HAP-1 (cell line): ENCODE data around the gene FRG2.
"Not testable (repeated sequence)": the region's sequence is repeated elsewhere in the genome, so short reads cannot be mapped to it uniquely, and the experiment has no call there.

Experiments used
- DNase-seq, 2 experiments: peaks; one replicate each; pipeline ENCODE4 v3.0.0-alpha.2; 2016 to 2020; ENCODE audit warnings: low spot score in 2 of 2
- H3K27me3 ChIP-seq: fragments of 250-450 bp; sonication (Bioruptor Pico); 2 replicates; pipeline ENCODE4 v1.5.1; 2020; ENCODE audit warnings: low read depth, mild to moderate bottlenecking, moderate library complexity
- H3K36me3 ChIP-seq: fragments of 250-450 bp; sonication (Bioruptor Pico); replicated peaks from 2 replicates; pipeline ENCODE4 v1.5.1; 2020; ENCODE audit warnings: mild to moderate bottlenecking
- H3K4me1 ChIP-seq: fragments of 250-450 bp; sonication (Bioruptor Pico); 2 replicates; pipeline ENCODE4 v1.5.1; 2020; ENCODE audit warnings: mild to moderate bottlenecking
- H3K4me3 ChIP-seq: fragments of 250-450 bp; sonication (Bioruptor Pico); 2 replicates; pipeline ENCODE4 v1.5.1; 2020; ENCODE audit warnings: mild to moderate bottlenecking, moderate library complexity
- H3K9me3 ChIP-seq: fragments of 250-450 bp; sonication (Bioruptor Pico); 2 replicates; pipeline ENCODE4 v1.5.1; 2020; ENCODE audit warnings: mild to moderate bottlenecking, moderate library complexity
- in situ Hi-C: fragments of 300-500 bp; cut with MboI; formaldehyde crosslinking; loops from 3 replicates; pipeline ENCODE4 v1.14.3; 2020; ENCODE audit warnings: low sequenced_read_pairs, inconsistent platforms, mixed read lengths

The FRG2 gene

GRCh38 chr4:190019859-190020463, 7.1 kb downstream of the FRG2 start:
- DNase-seq, H3K4me1 ChIP-seq, H3K27me3 ChIP-seq, H3K9me3 ChIP-seq, H3K4me3 ChIP-seq, H3K36me3 ChIP-seq, in situ Hi-C loops: not testable (repeated sequence)

GRCh38 chr4:190019023-190019858, 7.8 kb downstream of the FRG2 start:
- in situ Hi-C loops = no loop called here
- Histone ChIP-seq H3K36me3 (no peaks in the 10 kb centered on the region), H3K4me3 (no peak overlapping the region), H3K9me3 (no peaks in the 10 kb centered on the region), H3K4me1 (no peaks in the 10 kb centered on the region), H3K27me3 (no peaks in the 10 kb centered on the region)
- DNase-seq = no peak

- DNase-seq = no peak
- Histone ChIP-seq H3K4me3 (no peak overlapping the region), H3K36me3 (no peaks in the 10 kb centered on the region), H3K9me3 (no peaks in the 10 kb centered on the region), H3K27me3 (no peaks in the 10 kb centered on the region), H3K4me1 (no peaks in the 10 kb centered on the region)
- in situ Hi-C loops = no loop called here
Observed at GRCh38 chr4:190018201-190018920, 8.7 kb downstream of the FRG2 start.

GRCh38 chr4:190017357-190018200, 9.5 kb downstream of the FRG2 start:
- DNase-seq = no peak
- no peaks in the 10 kb centered on the region for H3K36me3 ChIP-seq
- H3K4me3 ChIP-seq = no peak overlapping the region
- H3K9me3 ChIP-seq = no peaks in the 10 kb centered on the region
- H3K27me3 ChIP-seq = no peaks in the 10 kb centered on the region
- in situ Hi-C loops = no loop called here
- no peaks in the 10 kb centered on the region for H3K4me1 ChIP-seq

- Histone ChIP-seq H3K36me3 (no peaks in the 10 kb centered on the region), H3K4me1 (no peaks in the 10 kb centered on the region), H3K9me3 (no peaks in the 10 kb centered on the region), H3K27me3 (no peaks in the 10 kb centered on the region), H3K4me3 (no peak overlapping the region)
- no peak for DNase-seq
- in situ Hi-C loops = no loop called here
Observed at GRCh38 chr4:190016369-190017289, 10.4 kb downstream of the FRG2 start.

DNA sequence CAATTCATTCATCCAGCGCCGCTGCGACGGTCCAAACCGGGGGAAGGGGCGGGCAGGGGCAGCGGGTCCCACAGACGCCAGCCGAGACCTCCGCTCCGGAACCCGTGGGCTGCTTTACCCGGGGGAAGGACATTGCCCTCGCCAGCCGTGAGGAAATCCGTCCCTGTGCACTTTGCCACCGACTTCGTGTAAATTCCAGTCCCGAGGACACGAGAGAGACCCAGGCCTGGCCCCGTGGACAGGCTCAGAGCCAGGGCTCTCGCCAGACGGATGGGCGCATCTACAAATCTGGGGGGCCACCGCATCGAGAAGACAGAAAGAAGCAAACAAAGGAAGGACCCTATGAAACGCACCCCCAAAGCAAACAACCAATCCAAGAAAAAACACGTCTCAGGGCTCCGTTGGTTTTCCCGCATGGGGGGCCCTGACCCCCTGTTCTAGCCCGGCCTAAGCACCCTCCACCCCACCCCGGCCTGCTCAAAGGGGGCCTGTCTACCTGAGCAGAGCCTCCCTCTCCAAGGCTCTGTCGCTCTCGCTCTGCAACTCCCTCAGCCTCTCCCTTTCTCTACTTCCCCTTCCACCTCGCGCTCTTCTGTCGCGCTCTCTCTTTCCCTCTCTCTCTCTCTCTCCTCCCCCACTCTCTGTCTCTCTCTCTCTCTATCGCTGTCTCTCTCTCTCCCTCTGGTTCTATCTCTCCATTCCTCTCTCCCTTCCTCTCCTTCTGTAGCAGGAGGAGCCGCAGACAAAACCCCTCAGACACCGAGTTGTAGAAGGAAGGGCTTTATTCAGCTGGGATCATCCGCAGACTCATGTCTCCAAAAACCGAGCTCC, 11.3 kb downstream of the FRG2 start:
- Histone ChIP-seq H3K4me1 (no peaks in the 10 kb centered on the region), H3K36me3 (no peaks in the 10 kb centered on the region), H3K9me3 (no peaks in the 10 kb centered on the region), H3K27me3 (no peaks in the 10 kb centered on the region), H3K4me3 (no peak overlapping the region)
- in situ Hi-C loops = no loop called here
- DNase-seq = no peak

DNA sequence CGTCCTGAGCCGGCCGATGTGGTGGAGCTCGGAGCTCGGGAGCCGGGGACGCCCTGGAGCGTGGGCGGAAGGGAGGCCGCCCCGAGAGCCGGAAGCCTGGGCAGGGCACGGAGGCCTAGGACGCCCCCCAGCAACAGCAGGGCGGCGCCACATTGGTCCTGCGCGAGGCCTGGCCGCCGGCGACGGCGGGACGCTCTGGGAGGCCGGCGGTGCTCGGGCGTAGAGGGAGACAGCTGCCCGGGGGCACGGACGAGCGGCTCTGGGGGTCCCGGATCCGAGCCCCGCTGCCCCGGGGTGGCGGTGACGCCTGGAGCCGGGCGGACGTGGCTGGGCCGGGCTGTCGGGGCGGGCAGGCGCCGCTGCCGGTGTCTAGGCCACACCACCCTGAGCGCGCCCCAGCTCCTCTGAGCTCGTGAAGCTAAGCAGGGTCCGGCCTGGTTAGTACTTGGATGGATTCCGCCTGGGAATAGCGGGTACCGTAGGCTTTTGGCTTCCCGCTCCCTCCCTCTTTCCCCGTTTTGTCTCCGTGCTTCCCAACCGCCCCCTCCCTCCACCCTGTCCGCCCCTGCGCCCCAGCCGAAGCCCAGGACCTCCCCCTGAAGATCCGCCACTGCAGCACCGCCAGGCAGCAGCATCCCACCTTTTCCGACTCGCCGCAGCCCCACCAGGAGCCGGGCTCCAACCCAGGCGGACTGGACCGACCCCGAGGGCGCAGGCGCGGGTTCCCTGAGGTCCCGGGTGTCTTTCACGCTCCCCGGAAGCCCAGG, 12.1 kb downstream of the FRG2 start:
- Histone ChIP-seq H3K27me3 (no peaks in the 10 kb centered on the region), H3K4me3 (no peak overlapping the region), H3K9me3 (no peaks in the 10 kb centered on the region), H3K4me1 (no peaks in the 10 kb centered on the region), H3K36me3 (no peaks in the 10 kb centered on the region)
- no peak for DNase-seq
- in situ Hi-C loops = no loop called here

DNA sequence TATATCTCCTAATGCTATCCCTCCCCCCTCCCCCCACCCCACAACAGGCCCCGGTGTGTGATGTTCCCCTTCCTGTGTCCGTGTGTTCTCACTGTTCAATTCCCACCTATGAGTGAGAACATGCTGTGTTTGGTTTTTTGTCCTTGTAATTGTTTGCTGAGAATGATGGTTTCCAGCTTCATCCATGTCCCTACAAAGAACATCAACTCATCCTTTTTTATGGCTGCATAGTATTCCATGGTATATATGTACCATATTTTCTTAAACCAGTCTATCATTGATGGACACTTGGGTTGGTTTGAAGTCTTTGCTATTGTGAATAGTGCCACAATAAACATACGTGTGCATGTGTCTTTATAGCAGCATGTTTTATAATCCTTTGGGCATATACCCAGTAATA, 37.1 kb downstream of the FRG2 start:
- H3K27me3 ChIP-seq, DNase-seq, H3K36me3 ChIP-seq, H3K4me3 ChIP-seq, H3K9me3 ChIP-seq, H3K4me1 ChIP-seq, in situ Hi-C loops: not testable (repeated sequence)

DNA sequence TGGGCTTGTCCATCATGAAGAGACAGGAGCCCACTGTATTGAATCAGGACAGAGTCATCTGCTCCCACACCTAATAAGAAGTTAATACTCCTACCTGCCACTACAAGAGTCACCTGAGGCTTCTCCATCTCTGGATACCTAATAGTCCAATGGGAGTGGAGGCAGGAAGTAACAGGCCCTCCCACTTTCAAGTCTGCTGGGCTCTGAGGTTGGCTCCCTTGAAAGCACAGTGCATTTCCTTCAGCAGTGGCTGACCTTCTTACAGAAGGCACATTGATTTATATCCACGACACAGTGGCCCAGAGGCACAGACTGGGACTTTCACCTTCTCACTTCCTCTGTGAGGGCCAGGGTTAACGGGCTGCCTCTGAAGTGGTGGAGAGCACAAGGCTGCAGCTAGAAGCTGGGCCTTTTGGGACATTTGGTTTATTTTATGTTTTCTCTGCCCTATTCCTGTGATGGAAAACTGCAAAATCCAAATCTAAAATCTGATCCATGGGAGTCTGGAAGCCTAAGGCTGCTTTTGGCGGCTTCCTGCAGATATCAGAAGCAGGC, 38.1 kb downstream of the FRG2 start:
- in situ Hi-C loops = no loop called here
- Histone ChIP-seq H3K27me3 (no peaks in the 10 kb centered on the region), H3K4me3 (no peak overlapping the region), H3K4me1 (no peaks in the 10 kb centered on the region), H3K9me3 (no peaks in the 10 kb centered on the region), H3K36me3 (no peaks in the 10 kb centered on the region)
- no peak for DNase-seq

- H3K36me3 ChIP-seq, H3K4me3 ChIP-seq, H3K27me3 ChIP-seq, DNase-seq, in situ Hi-C loops, H3K4me1 ChIP-seq, H3K9me3 ChIP-seq: not testable (repeated sequence)
Observed at GRCh38 chr4:189985651-189986243, 41.3 kb downstream of the FRG2 start.

GRCh38 chr4:189984661-189985060, 42.4 kb downstream of the FRG2 start:
- in situ Hi-C loops, H3K27me3 ChIP-seq, H3K4me1 ChIP-seq, H3K9me3 ChIP-seq, H3K4me3 ChIP-seq, DNase-seq, H3K36me3 ChIP-seq: not testable (repeated sequence)
